GM18520 (cell line): ENCODE data around the gene TBC1D9B.
"Not testable (repeated sequence)": the region's sequence is repeated elsewhere in the genome, so short reads cannot be mapped to it uniquely, and the experiment has no call there.

Source experiments
- ATAC-seq: cut with Tn5 transposase; IDR thresholded peaks from one replicate; pipeline ENCODE4 v1.9.1; 2021; ENCODE audit not compliant: unreplicated experiment

Gene TBC1D9B

GRCh38 chr5:179886190-179886911 is 21.3 kb downstream of the TBC1D9B start:
- no peak for ATAC-seq

- no peak for ATAC-seq
These were observed 22.1 kb downstream of the TBC1D9B start for GRCh38 chr5:179885491-179886090.

- no peak for ATAC-seq
These were observed 24.5 kb downstream of the TBC1D9B start for GRCh38 chr5:179883163-179883562.

- no peak for ATAC-seq
These were observed 25.4 kb downstream of the TBC1D9B start for GRCh38 chr5:179882338-179882737.

GRCh38 chr5:179880848-179881590 is 26.7 kb downstream of the TBC1D9B start:
- ATAC-seq, result no peak

GRCh38 chr5:179880066-179880650 is 27.5 kb downstream of the TBC1D9B start:
- ATAC-seq, result no peak

GRCh38 chr5:179879690-179880010 is 28.0 kb downstream of the TBC1D9B start:
- ATAC-seq, result no peak

GRCh38 chr5:179879003-179879689 is 28.6 kb downstream of the TBC1D9B start:
- ATAC-seq, result no peak

GRCh38 chr5:179878222-179879002 is 29.3 kb downstream of the TBC1D9B start:
- no peak for ATAC-seq

- no peak for ATAC-seq
These were observed 31.1 kb downstream of the TBC1D9B start for GRCh38 chr5:179876610-179876952.

- no peak for ATAC-seq
These were observed 31.7 kb downstream of the TBC1D9B start for GRCh38 chr5:179875741-179876609.

GRCh38 chr5:179874536-179875292 is 33.0 kb downstream of the TBC1D9B start:
- no peak for ATAC-seq

- no peak for ATAC-seq
These were observed 33.6 kb downstream of the TBC1D9B start for GRCh38 chr5:179874136-179874535.

- no peak for ATAC-seq
These were observed 34.0 kb downstream of the TBC1D9B start for GRCh38 chr5:179873588-179874110.

GRCh38 chr5:179872828-179873575 is 34.7 kb downstream of the TBC1D9B start:
- ATAC-seq, result no peak

- ATAC-seq, result no peak
These were observed 35.5 kb downstream of the TBC1D9B start for GRCh38 chr5:179872055-179872827.

GRCh38 chr5:179871533-179871932 is 36.2 kb downstream of the TBC1D9B start:
- ATAC-seq, result not testable (repeated sequence)
